Fibroblast of mammary gland (primary cell): ENCODE measurements around the gene FTO.
A peak's percentile ranks its signal among the peaks of the same experiment; 100 is the strongest.

ENCODE experiments used
- DNase-seq: peaks from one replicate; pipeline ENCODE4 v3.0.0-alpha.2; 2010; ENCODE audit warnings: low read depth
- H3K4me3 ChIP-seq: 2 replicates; pipeline ENCODE4 v1.5.1; 2011; ENCODE audit warnings: low read depth, mild to moderate bottlenecking, low read length, moderate library complexity; ENCODE audit not compliant: control insufficient read depth
- TF ChIP-seq, protein P1 (sequence below): conservative IDR thresholded peaks from 2 replicates; pipeline ENCODE4 v1.5.1; 2011; ENCODE audit warnings: low read depth, low read length, inconsistent platforms; ENCODE audit not compliant: control insufficient read depth, insufficient read depth

The FTO gene

DNA sequence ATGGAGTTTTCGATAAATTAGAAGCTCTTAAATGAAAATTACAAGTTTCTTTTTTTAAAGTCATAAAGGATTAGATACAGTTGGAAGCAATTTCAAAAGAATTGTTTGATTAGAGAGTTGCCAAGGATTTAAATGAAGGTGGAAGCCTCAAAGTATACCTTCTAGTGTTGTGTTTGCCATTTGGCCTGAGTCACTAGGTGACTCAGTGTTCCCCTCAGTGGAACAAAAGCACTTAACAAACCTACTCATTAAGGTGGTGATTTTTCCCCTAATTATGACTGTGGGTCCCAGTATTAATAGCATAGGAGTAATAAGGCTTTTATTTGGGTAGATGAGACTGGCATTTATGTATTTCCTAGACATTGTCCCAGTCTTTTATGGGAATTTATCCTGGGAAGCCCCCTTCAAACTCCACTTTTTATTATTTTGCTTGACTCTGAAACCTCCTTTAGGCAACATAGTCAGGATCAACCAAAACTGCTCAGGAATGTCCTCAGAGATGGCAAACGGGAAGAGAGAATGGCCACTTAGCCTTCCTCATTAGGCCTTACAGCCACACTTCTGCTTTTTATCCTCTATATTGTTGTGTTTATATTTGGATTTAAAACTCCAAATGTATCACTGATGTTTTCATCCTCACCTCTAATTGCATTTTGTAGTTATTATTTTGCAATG, 161.0 kb downstream of the FTO start:
- no peak overlapping the region for H3K4me3 ChIP-seq
- TF ChIP-seq, protein P1, sequence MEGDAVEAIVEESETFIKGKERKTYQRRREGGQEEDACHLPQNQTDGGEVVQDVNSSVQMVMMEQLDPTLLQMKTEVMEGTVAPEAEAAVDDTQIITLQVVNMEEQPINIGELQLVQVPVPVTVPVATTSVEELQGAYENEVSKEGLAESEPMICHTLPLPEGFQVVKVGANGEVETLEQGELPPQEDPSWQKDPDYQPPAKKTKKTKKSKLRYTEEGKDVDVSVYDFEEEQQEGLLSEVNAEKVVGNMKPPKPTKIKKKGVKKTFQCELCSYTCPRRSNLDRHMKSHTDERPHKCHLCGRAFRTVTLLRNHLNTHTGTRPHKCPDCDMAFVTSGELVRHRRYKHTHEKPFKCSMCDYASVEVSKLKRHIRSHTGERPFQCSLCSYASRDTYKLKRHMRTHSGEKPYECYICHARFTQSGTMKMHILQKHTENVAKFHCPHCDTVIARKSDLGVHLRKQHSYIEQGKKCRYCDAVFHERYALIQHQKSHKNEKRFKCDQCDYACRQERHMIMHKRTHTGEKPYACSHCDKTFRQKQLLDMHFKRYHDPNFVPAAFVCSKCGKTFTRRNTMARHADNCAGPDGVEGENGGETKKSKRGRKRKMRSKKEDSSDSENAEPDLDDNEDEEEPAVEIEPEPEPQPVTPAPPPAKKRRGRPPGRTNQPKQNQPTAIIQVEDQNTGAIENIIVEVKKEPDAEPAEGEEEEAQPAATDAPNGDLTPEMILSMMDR = no peak
- DNase-seq = peak; percentile 46

DNA sequence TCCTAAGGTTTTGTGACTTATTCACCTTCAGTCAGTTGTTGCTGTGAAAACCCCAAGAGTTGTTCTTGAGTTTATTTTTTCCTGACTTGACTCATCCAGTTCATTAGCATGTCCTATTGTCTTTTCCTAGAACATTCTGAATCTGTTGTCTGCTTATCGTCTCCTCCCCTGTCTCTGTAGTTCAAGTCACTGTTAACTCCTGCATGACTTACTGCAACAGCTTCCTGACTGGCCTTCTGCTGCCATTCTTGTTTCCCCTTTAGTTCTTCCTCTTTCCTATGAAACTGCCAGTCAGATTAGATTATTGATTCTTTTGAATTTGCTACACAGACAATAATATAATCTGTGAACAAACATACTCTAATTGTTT, 161.5 kb downstream of the FTO start:
- DNase-seq = peak; percentile 69

DNA sequence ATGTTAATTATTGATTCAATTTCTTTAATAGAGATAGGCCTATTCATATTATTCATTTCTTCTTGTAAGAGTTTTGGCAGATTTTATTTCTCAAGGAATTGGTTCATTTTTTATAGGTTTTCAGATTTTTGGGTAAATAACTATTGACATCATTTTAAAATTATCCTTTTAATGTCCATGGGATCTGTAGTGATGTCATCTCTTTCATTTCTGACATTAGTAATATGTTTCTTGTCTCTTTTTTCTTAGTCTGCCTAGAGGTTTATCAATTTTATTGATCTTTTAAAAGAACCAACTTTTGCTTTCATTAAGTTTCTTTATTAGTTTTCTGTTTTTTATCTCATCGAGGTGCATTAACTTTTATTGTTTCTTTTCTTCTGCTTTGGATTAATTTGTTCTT, 162.6 kb downstream of the FTO start:
- no peak overlapping the region for H3K4me3 ChIP-seq
- TF ChIP-seq, protein P1 = no peak
- no peak for DNase-seq

More for the DNA sequence above, 161.5 kb downstream of the FTO start:
- TF ChIP-seq, protein P1 = no peak
- H3K4me3 ChIP-seq = no peak overlapping the region

DNA sequence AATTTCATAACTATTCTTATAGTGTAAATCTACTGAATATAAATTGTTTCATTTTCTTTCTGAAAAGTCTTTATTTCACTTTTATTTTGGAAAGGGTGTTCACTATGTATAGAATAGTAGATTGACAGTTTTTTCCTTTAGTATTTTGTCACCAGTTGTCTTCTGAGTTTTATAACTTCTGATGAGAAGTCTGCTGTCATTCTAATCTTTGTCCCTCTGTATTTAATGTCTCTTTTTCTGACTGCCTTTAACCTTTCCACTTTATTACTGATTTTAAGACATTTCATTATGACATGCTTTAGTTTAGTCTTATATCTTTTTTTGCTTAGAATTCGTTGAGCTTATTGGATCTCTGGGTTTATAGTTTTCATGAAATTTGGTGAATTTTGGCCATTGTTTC, 166.9 kb downstream of the FTO start:
- H3K4me3 ChIP-seq = no peak overlapping the region
- no peak for DNase-seq
- TF ChIP-seq, protein P1 = no peak

DNA sequence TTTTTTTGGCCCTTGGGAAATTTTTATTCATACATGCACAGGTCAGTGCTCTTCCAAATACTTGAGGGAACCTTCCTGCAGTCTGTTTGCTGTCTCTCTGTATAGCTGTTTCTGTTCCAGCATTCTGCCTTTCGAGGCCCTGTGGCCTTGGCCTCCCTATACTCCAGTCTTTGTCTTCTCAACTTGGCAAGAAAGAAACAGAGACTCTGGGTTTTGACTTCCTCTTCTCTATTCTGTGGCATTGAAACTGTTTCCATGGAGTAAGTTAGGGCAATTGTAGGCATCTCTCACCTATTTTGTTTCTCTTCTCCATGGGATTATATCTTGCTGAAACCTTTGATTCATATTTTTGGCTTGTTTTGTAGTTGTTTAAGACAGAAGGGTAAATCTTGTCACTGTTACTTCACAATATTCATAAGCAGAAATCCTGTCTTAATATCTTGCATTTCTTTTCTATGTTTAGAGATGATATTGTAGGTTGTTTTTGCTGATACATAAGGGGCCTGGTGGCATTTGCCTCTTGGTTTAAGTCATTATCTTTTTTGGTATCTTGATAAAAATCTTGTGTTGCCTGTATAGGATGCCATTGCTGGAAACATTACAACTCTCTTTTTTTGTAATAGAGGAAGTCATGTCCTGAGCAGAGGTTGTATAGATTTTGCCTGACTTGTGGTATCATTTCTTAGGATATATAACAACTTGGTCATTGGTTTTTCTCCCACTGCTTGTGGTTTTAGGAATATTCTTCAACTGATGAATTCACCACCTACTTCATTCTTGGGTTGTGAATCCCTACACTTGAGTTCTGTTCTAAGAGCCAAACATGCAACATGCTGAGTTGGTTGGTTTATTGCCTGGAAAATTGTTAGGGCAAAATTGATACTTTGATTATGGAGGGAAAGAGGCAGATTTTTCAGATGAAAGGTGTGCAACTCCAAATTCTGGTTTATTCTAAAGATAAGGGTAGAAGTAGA, 168.6 kb downstream of the FTO start:
- DNase-seq = peak; percentile 89
- no peak overlapping the region for H3K4me3 ChIP-seq

DNA sequence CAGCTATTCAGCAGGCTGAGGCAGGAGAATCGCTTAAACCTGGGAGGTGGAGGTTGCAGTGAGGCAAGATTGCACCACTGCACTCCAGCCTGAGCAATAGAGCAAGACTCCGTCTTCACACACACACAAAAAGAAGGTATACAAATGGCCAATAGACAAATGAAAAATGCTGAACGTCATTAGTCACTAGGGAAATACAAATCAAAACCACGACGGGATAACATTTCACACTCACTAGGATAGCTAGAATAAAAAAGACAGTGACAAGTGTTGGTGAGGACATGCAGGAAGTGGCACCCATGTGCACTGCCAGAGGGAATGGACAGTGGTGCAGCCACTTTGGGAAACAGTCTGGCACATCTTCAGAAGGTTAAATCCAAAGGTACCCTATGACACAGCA, 172.9 kb downstream of the FTO start:
- no peak for DNase-seq
- TF ChIP-seq, protein P1 = no peak
- no peak overlapping the region for H3K4me3 ChIP-seq

More for the DNA sequence above, 168.6 kb downstream of the FTO start:
- TF ChIP-seq, protein P1 = no peak
